22Rv1 (cell line): Measurements from ENCODE around the gene PMEPA1.
A peak's percentile ranks its signal among the peaks of the same experiment; 100 is the strongest.

Experiments used
- H3K27ac ChIP-seq: fragments of 450-650 bp; 2 replicates; pipeline ENCODE4 v1.5.1; 2017
- ZFX ChIP-seq: fragments of 450-650 bp; IDR thresholded peaks from 2 replicates; pipeline ENCODE4 v1.6.1; 2017; ENCODE audit warnings: antibody characterized with exemption, borderline replicate concordance
- TF ChIP-seq, protein P1 (sequence below): fragments of 450-650 bp; IDR thresholded peaks from 2 replicates; pipeline ENCODE4 v1.5.1; 2017; ENCODE audit warnings: mild to moderate bottlenecking

The PMEPA1 gene

DNA sequence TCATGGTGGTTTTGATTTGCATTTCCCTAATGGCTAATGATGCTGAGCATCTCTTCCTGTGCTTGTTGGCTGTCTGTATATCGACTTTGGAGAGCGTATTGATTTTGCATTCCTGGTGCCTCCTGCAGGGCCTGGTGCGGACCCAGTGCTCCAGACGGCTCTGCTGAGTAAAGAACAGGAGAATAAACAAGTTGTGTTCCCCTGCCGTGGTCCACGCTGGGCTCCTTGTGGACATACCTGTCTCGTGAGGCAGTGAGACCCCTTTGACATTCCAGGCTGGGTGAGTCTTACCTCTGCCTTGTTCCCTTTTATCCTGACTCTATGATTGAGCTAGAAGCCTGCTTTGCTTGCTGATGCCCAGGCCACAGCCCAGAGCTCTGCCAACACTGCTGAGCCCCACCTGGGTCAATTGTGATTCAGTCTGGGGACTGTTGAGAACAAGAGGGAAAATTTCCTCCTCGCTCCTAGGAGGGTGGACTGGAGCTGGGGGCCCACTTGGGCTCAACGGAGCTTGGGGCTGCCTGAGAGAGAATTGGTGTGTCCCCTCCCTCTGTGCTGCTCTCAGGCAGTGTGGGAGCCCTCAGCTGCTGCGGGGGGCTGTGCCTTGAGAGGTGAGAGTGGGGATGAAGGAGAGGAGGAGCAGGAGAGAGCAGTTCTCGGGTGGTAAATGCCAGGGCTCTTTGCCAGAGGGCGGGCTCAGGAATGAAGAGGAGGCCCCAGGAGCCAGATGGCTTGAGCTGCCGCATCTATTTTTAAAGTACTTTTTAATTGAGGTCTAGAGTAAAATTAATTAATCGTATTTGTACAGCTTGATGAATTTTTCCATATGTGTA is 43.7 kb upstream of the PMEPA1 start:
- TF ChIP-seq ZFX = no peak
- TF ChIP-seq, protein P1, sequence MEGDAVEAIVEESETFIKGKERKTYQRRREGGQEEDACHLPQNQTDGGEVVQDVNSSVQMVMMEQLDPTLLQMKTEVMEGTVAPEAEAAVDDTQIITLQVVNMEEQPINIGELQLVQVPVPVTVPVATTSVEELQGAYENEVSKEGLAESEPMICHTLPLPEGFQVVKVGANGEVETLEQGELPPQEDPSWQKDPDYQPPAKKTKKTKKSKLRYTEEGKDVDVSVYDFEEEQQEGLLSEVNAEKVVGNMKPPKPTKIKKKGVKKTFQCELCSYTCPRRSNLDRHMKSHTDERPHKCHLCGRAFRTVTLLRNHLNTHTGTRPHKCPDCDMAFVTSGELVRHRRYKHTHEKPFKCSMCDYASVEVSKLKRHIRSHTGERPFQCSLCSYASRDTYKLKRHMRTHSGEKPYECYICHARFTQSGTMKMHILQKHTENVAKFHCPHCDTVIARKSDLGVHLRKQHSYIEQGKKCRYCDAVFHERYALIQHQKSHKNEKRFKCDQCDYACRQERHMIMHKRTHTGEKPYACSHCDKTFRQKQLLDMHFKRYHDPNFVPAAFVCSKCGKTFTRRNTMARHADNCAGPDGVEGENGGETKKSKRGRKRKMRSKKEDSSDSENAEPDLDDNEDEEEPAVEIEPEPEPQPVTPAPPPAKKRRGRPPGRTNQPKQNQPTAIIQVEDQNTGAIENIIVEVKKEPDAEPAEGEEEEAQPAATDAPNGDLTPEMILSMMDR = no peak
- no peak overlapping the region for H3K27ac ChIP-seq

DNA sequence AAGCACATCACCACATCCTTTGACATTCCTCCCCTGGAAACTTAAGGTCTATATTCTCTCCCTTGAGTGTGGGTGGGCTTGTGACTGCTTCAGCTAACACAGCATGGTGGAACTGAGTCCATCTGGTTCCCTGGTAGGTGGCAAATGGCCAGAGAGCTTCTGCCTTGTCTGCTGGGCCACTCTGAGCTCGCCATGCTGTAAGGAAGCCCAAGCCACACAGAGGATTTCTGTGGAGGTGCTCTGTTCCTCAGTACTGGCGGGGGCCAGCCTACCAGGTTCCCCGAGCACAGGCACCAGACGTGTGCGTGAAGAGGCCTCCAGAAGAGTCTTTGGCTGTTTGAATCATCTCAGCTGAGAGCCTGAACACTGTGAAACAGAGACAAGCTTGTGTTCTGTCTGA is 41.6 kb upstream of the PMEPA1 start:
- no peak overlapping the region for H3K27ac ChIP-seq

DNA sequence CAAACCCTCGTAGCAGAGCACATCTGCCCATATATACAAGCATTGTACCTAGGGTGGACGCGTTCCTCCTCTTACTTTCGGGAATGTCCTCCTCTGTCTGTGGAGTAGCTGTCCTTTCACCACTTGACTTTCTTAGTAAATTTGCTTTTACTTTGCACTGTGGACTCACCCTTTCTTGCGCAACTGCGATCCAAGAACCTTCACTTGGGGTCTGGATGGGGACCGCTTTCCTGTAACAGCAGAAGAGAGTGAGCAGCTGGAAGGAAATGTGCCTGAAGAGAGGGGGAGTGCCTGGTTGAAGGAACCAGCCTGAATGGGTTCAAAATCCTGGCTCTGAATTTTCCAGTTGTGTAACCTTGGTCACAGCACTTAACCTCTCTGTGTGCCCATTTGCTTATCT is 40.1 kb upstream of the PMEPA1 start:
- TF ChIP-seq, protein P1 = no peak
- TF ChIP-seq ZFX = no peak
- no peak overlapping the region for H3K27ac ChIP-seq

More for the DNA sequence above, 41.6 kb upstream of the PMEPA1 start:
- TF ChIP-seq ZFX = no peak
- TF ChIP-seq, protein P1 = no peak

DNA sequence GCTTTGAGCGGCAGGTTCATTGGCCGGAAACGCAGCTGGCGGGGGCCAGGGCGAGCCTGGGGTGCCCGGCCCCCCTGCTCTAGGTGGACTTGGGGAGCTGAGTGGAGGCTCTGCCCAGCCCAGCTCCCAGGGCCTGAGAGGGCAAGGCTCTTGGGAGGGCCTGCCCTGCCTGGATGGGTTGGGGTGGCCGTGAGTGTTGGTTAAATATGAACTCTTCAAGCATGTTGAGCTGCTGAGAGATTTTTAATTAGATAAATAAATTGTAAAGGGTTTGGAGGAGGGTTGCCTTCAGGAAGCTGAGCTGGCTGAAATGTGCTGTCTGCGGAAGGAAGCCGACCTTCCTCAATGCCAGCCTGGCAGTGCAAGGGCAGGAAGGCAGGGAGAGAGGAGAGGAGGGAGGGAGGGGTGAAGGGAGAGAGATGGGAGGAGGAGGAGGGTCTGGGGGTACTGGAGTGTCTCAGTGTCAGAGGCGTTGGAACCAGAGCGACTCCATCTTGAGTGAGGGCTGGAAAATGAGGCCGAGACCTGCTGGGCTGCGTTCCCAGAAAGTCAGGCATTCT is 39.4 kb upstream of the PMEPA1 start:
- peak overlapping the region; percentile 15; the same call in 1 of the 2 replicates for H3K27ac ChIP-seq
- TF ChIP-seq, protein P1 = no peak
- TF ChIP-seq ZFX = no peak

DNA sequence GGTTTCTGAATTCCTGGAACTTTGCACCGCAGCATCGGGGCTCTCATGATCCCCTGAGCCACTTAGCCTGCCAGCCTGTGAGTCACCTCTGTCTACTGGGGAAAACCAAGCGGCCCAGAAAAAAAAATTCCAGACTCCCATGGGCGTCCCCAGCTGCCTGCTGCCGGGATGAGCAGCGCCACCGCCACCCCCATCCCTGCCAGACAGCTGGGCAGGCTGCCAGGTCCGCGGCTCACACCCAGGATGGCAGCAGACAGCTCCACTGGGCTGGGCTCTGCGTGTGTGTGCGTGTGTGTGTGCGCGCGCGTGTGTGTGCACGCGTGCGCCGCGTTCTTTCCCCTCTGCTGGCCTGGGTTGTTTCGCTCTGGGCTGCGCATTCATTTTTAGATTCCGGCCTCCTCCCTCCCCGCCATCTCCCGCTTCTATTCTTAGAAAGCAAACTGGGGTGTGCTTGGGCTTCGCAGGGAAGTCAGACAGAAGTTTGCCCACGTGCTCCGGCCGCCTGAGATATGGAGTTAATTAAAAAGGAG is 38.9 kb upstream of the PMEPA1 start:
- TF ChIP-seq, protein P1 = no peak
- TF ChIP-seq ZFX = no peak
- H3K27ac ChIP-seq = peak overlapping the region; percentile 15; the same call in 1 of the 2 replicates

DNA sequence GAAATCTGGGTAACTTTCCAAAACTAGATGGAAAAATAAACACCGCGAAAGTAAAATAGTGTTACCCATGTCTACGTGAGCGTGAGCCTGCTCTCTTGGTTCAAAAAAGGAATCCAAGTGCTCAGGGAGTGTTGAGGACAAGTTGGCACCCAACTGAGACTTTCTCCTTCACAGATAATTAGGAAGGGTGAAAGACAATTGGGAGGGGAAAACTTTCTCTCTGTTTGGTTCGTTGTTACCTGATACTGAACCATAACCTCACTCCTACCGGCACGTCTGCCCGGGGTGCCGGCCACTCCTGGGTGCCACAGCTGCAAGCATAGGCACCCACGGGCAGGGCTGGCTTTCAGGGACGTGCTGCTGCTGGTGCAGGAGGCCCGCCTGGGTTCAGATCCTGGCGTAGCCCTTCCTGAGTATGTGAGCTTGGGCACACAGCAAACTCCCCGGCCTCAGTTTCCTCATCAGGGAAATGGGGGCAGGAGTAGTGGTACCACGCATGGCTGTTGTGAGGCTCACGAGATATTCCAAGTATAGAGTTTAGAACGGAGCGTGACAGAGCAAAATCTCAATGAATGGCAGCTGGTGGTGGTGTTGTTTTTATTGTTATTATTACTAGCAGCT is 38.2 kb upstream of the PMEPA1 start:
- H3K27ac ChIP-seq = peak overlapping the region; percentile 15; the same call in 1 of the 2 replicates
- TF ChIP-seq, protein P1 = no peak
- TF ChIP-seq ZFX = no peak
